Keratinocyte (primary cell): ENCODE results near the gene TAOK3. TPM values are rescaled to one million over a fixed set of nuclear protein-coding genes. Genes with fewer than 3 reads are reported as not detected.

Source experiments
- DNase-seq: peaks from one replicate; pipeline ENCODE4 v3.0.0-alpha.2; 2011; ENCODE audit warnings: low read depth, missing footprints, low spot score
- FAIRE-seq: peaks from 2 replicates; lab custom pipeline; 2011; peaks lifted over from hg19 to GRCh38; lab: Jason Lieb, UNC
- H2AFZ ChIP-seq: 2 replicates; pipeline ENCODE4 v1.6.0; 2012; ENCODE audit warnings: low read length, control low read depth, inconsistent platforms; ENCODE audit not compliant: control insufficient read depth
- H3K27ac ChIP-seq: 2 replicates; pipeline ENCODE4 v1.5.1; 2011; ENCODE audit warnings: low read length; ENCODE audit not compliant: control insufficient read depth, insufficient read depth
- H3K27me3 ChIP-seq: 3 replicates; pipeline ENCODE4 v1.6.0; 2011; ENCODE audit warnings: low read length; ENCODE audit not compliant: control insufficient read depth, insufficient read depth; ENCODE audit errors: extremely low read depth
- H3K36me3 ChIP-seq, 2 experiments: 2 replicates in 1 of 2; 3 replicates in 1 of 2; pipeline ENCODE4 v1.5.1; 2011; ENCODE audit warnings: low read length in 2 of 2, mild to moderate bottlenecking in 1 of 2; ENCODE audit not compliant: control insufficient read depth in 2 of 2, insufficient read depth in 2 of 2; ENCODE audit errors: extremely low read depth in 1 of 2
- H3K4me1 ChIP-seq: 3 replicates; pipeline ENCODE4 v1.5.1; 2011; ENCODE audit warnings: low read length; ENCODE audit not compliant: control insufficient read depth, insufficient read depth; ENCODE audit errors: extremely low read depth
- H3K4me2 ChIP-seq: 3 replicates; pipeline ENCODE4 v1.6.0; 2011; ENCODE audit warnings: low read depth, low read length; ENCODE audit not compliant: control insufficient read depth, insufficient read depth; ENCODE audit errors: extremely low read depth
- H3K4me3 ChIP-seq, 3 experiments: fragments of 200-600 bp in 1 of 3; sonication (generic) in 1 of 3; 2 replicates in 2 of 3; 3 replicates in 1 of 3; pipeline ENCODE4 v1.5.1; 2011 to 2016; ENCODE audit warnings: low read length in 3 of 3, mild to moderate bottlenecking in 3 of 3, control low read depth in 2 of 3, inconsistent platforms in 1 of 3, low read depth in 1 of 3, mixed read lengths in 1 of 3, mixed run types in 1 of 3, moderate library complexity in 1 of 3; ENCODE audit not compliant: control insufficient read depth in 2 of 3, insufficient read depth in 2 of 3; ENCODE audit errors: extremely low read depth in 1 of 3
- H3K79me2 ChIP-seq: 2 replicates; pipeline ENCODE4 v1.6.0; 2012; ENCODE audit warnings: low read length; ENCODE audit not compliant: control insufficient read depth, insufficient read depth
- H3K9ac ChIP-seq: 3 replicates; pipeline ENCODE4 v1.6.0; 2011; ENCODE audit warnings: low read length; ENCODE audit not compliant: control insufficient read depth, insufficient read depth; ENCODE audit errors: extremely low read depth
- H3K9me1 ChIP-seq: 3 replicates; pipeline ENCODE4 v1.6.0; 2011; ENCODE audit warnings: low read length; ENCODE audit not compliant: control insufficient read depth, insufficient read depth; ENCODE audit errors: extremely low read depth
- H3K9me3 ChIP-seq: 2 replicates; pipeline ENCODE4 v1.5.1; 2012; ENCODE audit warnings: low read depth, low read length; ENCODE audit not compliant: control insufficient read depth
- H4K20me1 ChIP-seq: 3 replicates; pipeline ENCODE4 v1.6.0; 2011; ENCODE audit warnings: low read length; ENCODE audit not compliant: control insufficient read depth, insufficient read depth; ENCODE audit errors: extremely low read depth
- EZH2 ChIP-seq: IDR thresholded peaks from one replicate; pipeline ENCODE4 v1.6.1; 2012; ENCODE audit warnings: inconsistent platforms, mild to moderate bottlenecking, low read length, moderate library complexity
- dilution Hi-C: fragments of 300-500 bp; cut with MboI; formaldehyde crosslinking; loops from one replicate; pipeline ENCODE4 v1.7.0; 2020; ENCODE audit warnings: low sequenced_read_pairs; ENCODE audit not compliant: extremely low pct_ligation_motif_present
- polyA plus RNA-seq, 5 experiments: library from polyadenylated mRNA; depleted of rRNA in 3 of 5; stranded (reverse) in 3 of 5; stranded (forward) in 1 of 5; unstranded in 1 of 5; fragments of >200 nt; gene quantifications; 1 replicate in 1 of 5; 2 replicates in 3 of 5; 3 replicates in 1 of 5; pipeline versions ENCODE4 v1.2.1 to v1.2.3, GENCODE V29; 2011 to 2012; ENCODE audit warnings: missing spikeins in 2 of 5, low read depth in 1 of 5, low replicate concordance in 1 of 5
- TF ChIP-seq, protein P1 (sequence below), 3 experiments: IDR thresholded peaks in 1 of 3; conservative IDR thresholded peaks in 1 of 3; optimal IDR thresholded peaks in 1 of 3; 2 replicates in 2 of 3; 3 replicates in 1 of 3; pipeline versions ENCODE3 to v1.5.1; 2011; ENCODE audit warnings: low read length in 3 of 3, mild to moderate bottlenecking in 3 of 3, moderate library complexity in 2 of 3, control low read depth in 1 of 3, inconsistent platforms in 1 of 3; ENCODE audit not compliant: insufficient read depth in 2 of 3; ENCODE audit errors: extremely low read depth in 1 of 3

TAOK3 gene
- polyA plus RNA-seq, 1 donor (not counting 4 experiments of a cell fraction or from before 2014, with no cell fraction given), result 35.0 TPM

DNA sequence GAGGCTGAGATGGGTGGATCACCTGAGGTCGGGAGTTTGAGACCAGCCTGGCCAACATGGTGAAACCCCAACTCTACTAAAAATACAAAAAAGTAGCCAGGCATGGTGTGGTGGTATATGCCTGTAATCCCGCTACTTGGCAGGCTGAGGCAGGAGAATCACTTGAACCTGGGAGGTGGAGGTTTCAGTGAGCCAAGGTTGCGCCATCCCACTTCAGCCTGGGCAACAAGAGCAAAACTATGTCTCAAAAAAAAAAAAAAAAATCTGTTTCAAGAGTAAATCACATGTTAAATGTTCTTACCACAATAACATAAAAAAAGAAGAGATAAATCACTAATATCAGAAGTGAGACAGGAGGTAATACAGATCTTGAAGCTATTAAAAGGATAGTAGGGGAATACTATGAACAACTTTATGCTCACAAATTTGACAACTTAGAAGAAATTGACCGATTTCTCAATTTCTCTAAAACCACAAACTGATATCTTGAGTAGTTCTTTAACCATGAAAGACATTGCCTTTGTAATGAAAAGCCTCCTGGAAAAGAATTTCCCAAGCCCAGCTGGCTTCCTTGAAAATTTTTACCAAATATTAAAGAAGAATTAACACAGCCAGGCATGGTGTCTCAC is 37.7 kb downstream of the TAOK3 start:
- no peak overlapping the region for H3K4me2 ChIP-seq
- H3K4me1 ChIP-seq, result peaks cover 7% of the 10 kb centered on the region
- no peaks in the 10 kb centered on the region for H3K36me3 ChIP-seq
- TF ChIP-seq EZH2, result no peak
- TF ChIP-seq, protein P1, sequence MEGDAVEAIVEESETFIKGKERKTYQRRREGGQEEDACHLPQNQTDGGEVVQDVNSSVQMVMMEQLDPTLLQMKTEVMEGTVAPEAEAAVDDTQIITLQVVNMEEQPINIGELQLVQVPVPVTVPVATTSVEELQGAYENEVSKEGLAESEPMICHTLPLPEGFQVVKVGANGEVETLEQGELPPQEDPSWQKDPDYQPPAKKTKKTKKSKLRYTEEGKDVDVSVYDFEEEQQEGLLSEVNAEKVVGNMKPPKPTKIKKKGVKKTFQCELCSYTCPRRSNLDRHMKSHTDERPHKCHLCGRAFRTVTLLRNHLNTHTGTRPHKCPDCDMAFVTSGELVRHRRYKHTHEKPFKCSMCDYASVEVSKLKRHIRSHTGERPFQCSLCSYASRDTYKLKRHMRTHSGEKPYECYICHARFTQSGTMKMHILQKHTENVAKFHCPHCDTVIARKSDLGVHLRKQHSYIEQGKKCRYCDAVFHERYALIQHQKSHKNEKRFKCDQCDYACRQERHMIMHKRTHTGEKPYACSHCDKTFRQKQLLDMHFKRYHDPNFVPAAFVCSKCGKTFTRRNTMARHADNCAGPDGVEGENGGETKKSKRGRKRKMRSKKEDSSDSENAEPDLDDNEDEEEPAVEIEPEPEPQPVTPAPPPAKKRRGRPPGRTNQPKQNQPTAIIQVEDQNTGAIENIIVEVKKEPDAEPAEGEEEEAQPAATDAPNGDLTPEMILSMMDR (optimal IDR thresholded peaks at IDR 0.05 in 1 of 3, IDR thresholded peaks at IDR 0.05 in 1 of 3, conservative IDR thresholded peaks at IDR 0.05 in 1 of 3; ENCODE audit: extremely low read depth in 1 of 3, insufficient read depth in 2 of 3, low read length in 3 of 3), result no peak
- H2AFZ ChIP-seq, result no peak overlapping the region
- dilution Hi-C loops, result no loop called here
- DNase-seq, result no peak
- H4K20me1 ChIP-seq, result no peaks in the 10 kb centered on the region
- no peaks in the 10 kb centered on the region for H3K9me3 ChIP-seq
- FAIRE-seq, result no peak
- no peaks in the 10 kb centered on the region for H3K27me3 ChIP-seq
- H3K79me2 ChIP-seq, result peaks cover 20% of the 10 kb centered on the region
- H3K27ac ChIP-seq, result no peak overlapping the region
- H3K4me3 ChIP-seq, result no peak overlapping the region
- no peaks in the 10 kb centered on the region for H3K9me1 ChIP-seq
- H3K9ac ChIP-seq, result no peak overlapping the region

DNA sequence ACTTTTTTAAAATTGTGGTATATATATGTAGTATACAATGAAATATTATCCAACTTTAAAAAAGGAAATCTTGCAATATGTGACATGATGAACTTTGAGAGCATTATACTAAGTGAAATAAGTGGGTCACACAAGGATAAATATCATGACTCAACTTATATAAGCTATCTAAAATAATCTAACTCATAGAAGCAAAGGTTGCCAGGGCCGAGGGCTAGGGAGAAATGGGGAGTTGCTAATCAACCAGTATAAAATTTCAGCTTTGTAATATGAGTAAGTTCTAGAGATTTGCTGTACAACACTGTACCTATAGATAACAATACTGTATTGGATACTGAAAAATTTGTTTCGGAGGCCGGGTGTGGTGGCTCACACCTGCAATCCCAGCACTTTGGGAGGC is 38.5 kb downstream of the TAOK3 start:
- Histone ChIP-seq H3K9me1 (no peaks in the 10 kb centered on the region), H3K9me3 (no peaks in the 10 kb centered on the region), H2AFZ (no peak overlapping the region), H3K27me3 (no peaks in the 10 kb centered on the region), H3K36me3 (no peaks in the 10 kb centered on the region), H3K4me2 (no peak overlapping the region), H3K79me2 (peaks cover 21% of the 10 kb centered on the region), H3K4me3 (no peak overlapping the region), H3K4me1 (peaks cover 7% of the 10 kb centered on the region), H4K20me1 (no peaks in the 10 kb centered on the region), H3K9ac (no peak overlapping the region), H3K27ac (no peak overlapping the region)
- dilution Hi-C loops, result no loop called here
- TF ChIP-seq, protein P1 (optimal IDR thresholded peaks at IDR 0.05 in 1 of 3, IDR thresholded peaks at IDR 0.05 in 1 of 3, conservative IDR thresholded peaks at IDR 0.05 in 1 of 3; ENCODE audit: extremely low read depth in 1 of 3, insufficient read depth in 2 of 3, low read length in 3 of 3), result no peak
- no peak for TF ChIP-seq EZH2
- DNase-seq (no peak), FAIRE-seq (no peak)
